Cardiac muscle cell (in vitro differentiated cells and primary cell): ENCODE data around the gene SH3PXD2B. TPM values are rescaled to one million over a fixed set of nuclear protein-coding genes. Genes with fewer than 3 reads are reported as not detected.

Source experiments
- DNase-seq, 2 donors: peaks; one replicate each; pipeline versions ENCODE4 v3.0.0 to v3.0.0-alpha.2; 2010 to 2017; ENCODE audit warnings: low read depth in 1 of 2, low spot score in 1 of 2
- H3K27ac ChIP-seq: fragments of 200-600 bp; sonication (generic); 2 replicates; pipeline ENCODE4 v1.5.1; 2016
- H3K27me3 ChIP-seq: fragments of 200-600 bp; sonication (generic); 2 replicates; pipeline ENCODE4 v1.6.0; 2016; ENCODE audit warnings: control low read depth
- H3K36me3 ChIP-seq: fragments of 200-600 bp; sonication (generic); 2 replicates; pipeline ENCODE4 v1.5.1; 2016; ENCODE audit warnings: control low read depth
- H3K4me1 ChIP-seq: fragments of 200-600 bp; sonication (generic); 2 replicates; pipeline ENCODE4 v1.8.1; 2017; ENCODE audit warnings: low read depth, mild to moderate bottlenecking, mixed run types
- H3K4me3 ChIP-seq: fragments of 200-600 bp; sonication (generic); 2 replicates; pipeline ENCODE4 v1.5.1; 2016; ENCODE audit warnings: mild to moderate bottlenecking
- H3K9me3 ChIP-seq: fragments of 200-600 bp; sonication (generic); 2 replicates; pipeline ENCODE4 v1.5.1; 2017; ENCODE audit warnings: low read depth, mild to moderate bottlenecking, control low read depth
- CTCF ChIP-seq: IDR thresholded peaks from 2 replicates; pipeline ENCODE4 v1.5.1; 2012; ENCODE audit warnings: low read depth, mild to moderate bottlenecking, low read length
- polyA plus RNA-seq: library from polyadenylated mRNA; unstranded; fragments of >200 nt; fragmentation: Nextera tagmentation; extraction: Ambion mirVana; gene quantifications from 2 replicates; pipeline ENCODE4 v1.2.1, GENCODE V29; 2016
- total RNA-seq: library from RNA; depleted of rRNA; stranded (reverse); fragments of >200 nt; gene quantifications from 2 replicates; pipeline ENCODE4 v1.2.3, GENCODE V29; 2016

Gene SH3PXD2B
- total and polyA plus RNA-seq, 2 experiments from 2014 or later, result 13.9 to 27.6 TPM

GRCh38 chr5:172364773-172365172 is 89.6 kb downstream of the SH3PXD2B start:
- TF ChIP-seq CTCF, result no peak
- Histone ChIP-seq H3K4me3 (no peak overlapping the region), H3K27ac (no peak overlapping the region), H3K4me1 (peaks cover 4% of the 10 kb centered on the region), H3K27me3 (no peaks in the 10 kb centered on the region), H3K9me3 (no peaks in the 10 kb centered on the region), H3K36me3 (no peaks in the 10 kb centered on the region)
- DNase-seq, result no peak

DNA sequence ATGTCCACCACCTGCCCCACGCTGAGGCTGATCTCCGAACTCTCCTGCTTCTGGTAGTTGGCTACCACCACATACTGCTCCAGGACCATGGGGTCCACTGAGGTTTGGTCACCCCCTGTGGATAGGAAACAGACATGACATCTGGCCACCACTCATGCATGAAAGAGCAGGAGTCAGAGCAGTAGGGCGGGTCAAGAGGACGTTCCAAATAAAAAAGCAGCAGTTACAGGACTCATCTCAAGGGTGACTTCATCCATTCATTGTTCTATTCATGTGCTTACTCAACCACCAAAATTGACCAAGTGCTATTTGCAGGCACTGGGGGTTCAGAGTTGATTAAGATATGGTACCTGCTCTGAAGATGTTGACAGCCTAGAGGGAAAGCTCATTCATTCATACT is 91.6 kb downstream of the SH3PXD2B start:
- Histone ChIP-seq H3K4me3 (no peak overlapping the region), H3K27me3 (no peaks in the 10 kb centered on the region), H3K9me3 (no peaks in the 10 kb centered on the region), H3K4me1 (peaks cover 4% of the 10 kb centered on the region), H3K36me3 (no peaks in the 10 kb centered on the region), H3K27ac (no peak overlapping the region)
- no peak for DNase-seq
- no peak for TF ChIP-seq CTCF

GRCh38 chr5:172361566-172362238 is 92.6 kb downstream of the SH3PXD2B start:
- no peak for TF ChIP-seq CTCF
- Histone ChIP-seq H3K36me3 (no peaks in the 10 kb centered on the region), H3K27ac (no peak overlapping the region), H3K27me3 (no peaks in the 10 kb centered on the region), H3K4me1 (peaks cover 4% of the 10 kb centered on the region), H3K4me3 (no peak overlapping the region), H3K9me3 (no peaks in the 10 kb centered on the region)
- DNase-seq, result peak in 1 of 2 donors; percentile 94

- TF ChIP-seq CTCF, result no peak
- Histone ChIP-seq H3K9me3 (no peaks in the 10 kb centered on the region), H3K36me3 (peaks cover 3% of the 10 kb centered on the region), H3K27me3 (no peaks in the 10 kb centered on the region), H3K4me1 (no peaks in the 10 kb centered on the region), H3K27ac (no peak overlapping the region), H3K4me3 (no peak overlapping the region)
- no peak for DNase-seq
Observed at GRCh38 chr5:172358345-172358744, 96.0 kb downstream of the SH3PXD2B start.

DNA sequence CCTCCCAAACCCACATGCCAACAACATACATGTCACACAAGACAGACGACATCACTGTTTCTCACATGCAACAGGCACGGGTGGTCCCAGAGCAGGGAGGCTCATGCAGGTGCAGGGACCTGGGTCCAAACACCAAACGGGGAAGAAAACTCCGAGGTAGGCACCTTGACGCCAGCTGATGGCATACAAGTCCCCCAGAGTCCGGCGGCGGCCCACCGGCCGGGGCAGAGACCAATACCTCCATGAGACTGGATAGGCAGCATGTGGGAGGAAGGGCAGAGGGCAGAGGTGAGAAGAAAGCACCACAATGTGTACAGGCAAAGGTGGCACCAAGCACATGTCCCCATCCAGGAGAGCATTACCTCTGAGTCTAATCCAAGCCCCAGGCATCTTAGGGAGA is 97.8 kb downstream of the SH3PXD2B start:
- Histone ChIP-seq H3K27ac (no peak overlapping the region), H3K27me3 (no peaks in the 10 kb centered on the region)

More for the DNA sequence above, 97.8 kb downstream of the SH3PXD2B start:
- no peak for TF ChIP-seq CTCF
- Histone ChIP-seq H3K36me3 (peaks cover 3% of the 10 kb centered on the region), H3K4me1 (no peaks in the 10 kb centered on the region), H3K9me3 (no peaks in the 10 kb centered on the region), H3K4me3 (no peak overlapping the region)
- no peak for DNase-seq
